Panc1 (cell line): ENCODE results near the gene ZBTB9. TPM values are rescaled to one million over a fixed set of nuclear protein-coding genes. Genes with fewer than 3 reads are reported as not detected.
A peak's percentile ranks its signal among the peaks of the same experiment; 100 is the strongest.

Experiments used
- ATAC-seq: fragments of 200-7000 bp; cut with Tn5 transposase; 2 replicates; pipeline ENCODE4 v1.9.1; 2020; ENCODE audit warnings: mild to moderate bottlenecking, moderate library complexity
- BruUV-seq: library from RNA; stranded (reverse); fragments of 400-500 nt; replicated peaks from 2 replicates; lab custom pipeline; 2021; lab: Mats Ljungman, UMichigan
- CTCF ChIA-PET: fragments of 300-600 bp; sonication (Branson Sonifier 250); formaldehyde crosslinking; loops from one replicate; lab custom pipeline; 2022; ENCODE audit warnings: antibody characterized with exemption; lab: Charles Lee
- POLR2A ChIA-PET: fragments of 300-600 bp; sonication (Branson Sonifier 250); formaldehyde crosslinking; loops from one replicate; lab custom pipeline; 2022; ENCODE audit warnings: antibody characterized with exemption; lab: Charles Lee
- DNase-seq: peaks from one replicate; pipeline ENCODE4 v3.0.0-alpha.2; 2010; ENCODE audit warnings: low read depth, low spot score
- H3K27ac ChIP-seq: 2 replicates; pipeline ENCODE4 v1.5.1; 2011; ENCODE audit warnings: mild to moderate bottlenecking, low read length, inconsistent platforms
- H3K27me3 ChIP-seq: fragments of 200-500 bp; sonication (Bioruptor generic); 2 replicates; pipeline ENCODE4 v1.6.0; 2014; ENCODE audit warnings: low read length, inconsistent platforms; ENCODE audit not compliant: control insufficient read depth, insufficient read depth
- H3K36me3 ChIP-seq: fragments of 200-500 bp; sonication (Bioruptor generic); 2 replicates; pipeline ENCODE4 v1.5.1; 2014; ENCODE audit warnings: inconsistent platforms, mild to moderate bottlenecking, low read length, moderate library complexity; ENCODE audit not compliant: control insufficient read depth, insufficient read depth
- H3K4me1 ChIP-seq: 2 replicates; pipeline ENCODE4 v1.5.1; 2011; ENCODE audit warnings: inconsistent platforms, mild to moderate bottlenecking, low read length, moderate library complexity; ENCODE audit not compliant: control insufficient read depth, insufficient read depth
- H3K4me3 ChIP-seq, 2 experiments: 2 replicates each; pipeline ENCODE4 v1.5.1; 2011 to 2012; ENCODE audit warnings: low read depth in 2 of 2, low read length in 2 of 2, mild to moderate bottlenecking in 2 of 2, inconsistent platforms in 1 of 2, moderate library complexity in 1 of 2
- H3K9me3 ChIP-seq: fragments of 200-500 bp; sonication (Bioruptor generic); 2 replicates; pipeline ENCODE4 v1.5.1; 2014; ENCODE audit warnings: low read depth, mild to moderate bottlenecking, inconsistent platforms, low read length, moderate library complexity; ENCODE audit not compliant: control insufficient read depth, insufficient read depth
- CTCF ChIP-seq: fragments of 450-650 bp; IDR thresholded peaks from 2 replicates; pipeline ENCODE4 v1.5.1; 2017; ENCODE audit warnings: mild to moderate bottlenecking
- POLR2AphosphoS5 ChIP-seq: IDR thresholded peaks from 2 replicates; pipeline ENCODE4 v1.6.1; 2012; ENCODE audit warnings: mild to moderate bottlenecking, low read depth, low read length, moderate library complexity
- REST ChIP-seq, 2 experiments: IDR thresholded peaks; 2 replicates each; pipeline ENCODE4 v1.6.1; 2011 to 2012; ENCODE audit warnings: low read depth in 2 of 2, control low read depth in 1 of 2, low read length in 1 of 2, mild to moderate bottlenecking in 1 of 2, moderate library complexity in 1 of 2; ENCODE audit not compliant: insufficient read depth in 1 of 2
- SIN3A ChIP-seq: IDR thresholded peaks from 2 replicates; pipeline ENCODE4 v1.6.1; 2012; ENCODE audit warnings: low read depth, mild to moderate bottlenecking, low read length, moderate library complexity, borderline replicate concordance; ENCODE audit not compliant: insufficient read depth
- TCF7L2 ChIP-seq: IDR thresholded peaks from 2 replicates; pipeline ENCODE4 v1.6.1; 2011; ENCODE audit warnings: mild to moderate bottlenecking, low read depth, low read length, inconsistent platforms
- in situ Hi-C: cut with HindIII; loops from 2 replicates; pipeline ENCODE4 v1.10.0; 2016; ENCODE audit warnings: low sequenced_read_pairs, low pct_unique_long_range_greater_than_20kb
- intact Hi-C: fragments of 100-400 bp; cut with micrococcal nuclease; formaldehyde crosslinking; loops from one replicate; pipeline ENCODE4 v1.10.0; 2022; ENCODE audit not compliant: unreplicated experiment
- total RNA-seq: library from RNA; stranded (reverse); gene quantifications from one replicate; pipeline ENCODE4 v1.2.1, GENCODE V29; 2021; ENCODE audit not compliant: unreplicated experiment

Gene ZBTB9
- total RNA-seq, 1 experiment from 2014 or later: 17.6 TPM

GRCh38 chr6:33490621-33491020, 36.2 kb downstream of the ZBTB9 start:
- Histone ChIP-seq H3K4me1 (no peaks in the 10 kb centered on the region), H3K27me3 (no peaks in the 10 kb centered on the region), H3K36me3 (no peaks in the 10 kb centered on the region), H3K4me3 (no peak overlapping the region), H3K27ac (no peak overlapping the region), H3K9me3 (no peaks in the 10 kb centered on the region)
- POLR2A ChIA-PET: interaction anchor here (0.9 kb wide), 1 partner anchor 25 kb away, joined by 3 read pairs; no protein-coding TSS in a partner anchor
- TF ChIP-seq POLR2AphosphoS5 (no peak), CTCF (no peak), SIN3A (no peak), TCF7L2 (no peak), REST (IDR thresholded peaks at IDR 0.05; ENCODE audit: insufficient read depth in 1 of 2, low read depth in 2 of 2, low read length in 1 of 2) (no peak)
- BruUV-seq: no TSS peak
- intact Hi-C loops (no loop called here), in situ Hi-C loops (no loop called here)
- peak; percentile 48; the same call in 1 of the 2 replicates for ATAC-seq
- CTCF ChIA-PET: interaction anchor here (0.5 to 0.6 kb wide), 3 partner anchors 13 to 41 kb away, joined by 3 to 7 read pairs (median 6); no protein-coding TSS in a partner anchor
- no peak for DNase-seq

- no peak for DNase-seq
- in situ Hi-C loops: no loop called here
- Histone ChIP-seq H3K36me3 (no peaks in the 10 kb centered on the region), H3K4me3 (no peak overlapping the region), H3K4me1 (no peaks in the 10 kb centered on the region), H3K9me3 (no peaks in the 10 kb centered on the region), H3K27ac (no peak overlapping the region), H3K27me3 (no peaks in the 10 kb centered on the region)
- no TSS peak for BruUV-seq
- ChIA-PET POLR2A (no interaction called here), CTCF (no interaction called here)
- intact Hi-C loops: no loop called here
- no peak for ATAC-seq
- TF ChIP-seq POLR2AphosphoS5 (no peak), SIN3A (no peak), CTCF (peak; percentile 32; the same call in 1 of the 2 replicates), REST (IDR thresholded peaks at IDR 0.05; ENCODE audit: insufficient read depth in 1 of 2, low read depth in 2 of 2, low read length in 1 of 2) (no peak)
Observed at GRCh38 chr6:33492093-33492492, 37.7 kb downstream of the ZBTB9 start.
